ENCODE data around the gene DYRK1A. TPM values are rescaled to one million over a fixed set of nuclear protein-coding genes. Genes with fewer than 3 reads are reported as not detected.

Gene DYRK1A
- total RNA-seq = 10 to 100 TPM; 91.2 to 91.4 TPM

DNA sequence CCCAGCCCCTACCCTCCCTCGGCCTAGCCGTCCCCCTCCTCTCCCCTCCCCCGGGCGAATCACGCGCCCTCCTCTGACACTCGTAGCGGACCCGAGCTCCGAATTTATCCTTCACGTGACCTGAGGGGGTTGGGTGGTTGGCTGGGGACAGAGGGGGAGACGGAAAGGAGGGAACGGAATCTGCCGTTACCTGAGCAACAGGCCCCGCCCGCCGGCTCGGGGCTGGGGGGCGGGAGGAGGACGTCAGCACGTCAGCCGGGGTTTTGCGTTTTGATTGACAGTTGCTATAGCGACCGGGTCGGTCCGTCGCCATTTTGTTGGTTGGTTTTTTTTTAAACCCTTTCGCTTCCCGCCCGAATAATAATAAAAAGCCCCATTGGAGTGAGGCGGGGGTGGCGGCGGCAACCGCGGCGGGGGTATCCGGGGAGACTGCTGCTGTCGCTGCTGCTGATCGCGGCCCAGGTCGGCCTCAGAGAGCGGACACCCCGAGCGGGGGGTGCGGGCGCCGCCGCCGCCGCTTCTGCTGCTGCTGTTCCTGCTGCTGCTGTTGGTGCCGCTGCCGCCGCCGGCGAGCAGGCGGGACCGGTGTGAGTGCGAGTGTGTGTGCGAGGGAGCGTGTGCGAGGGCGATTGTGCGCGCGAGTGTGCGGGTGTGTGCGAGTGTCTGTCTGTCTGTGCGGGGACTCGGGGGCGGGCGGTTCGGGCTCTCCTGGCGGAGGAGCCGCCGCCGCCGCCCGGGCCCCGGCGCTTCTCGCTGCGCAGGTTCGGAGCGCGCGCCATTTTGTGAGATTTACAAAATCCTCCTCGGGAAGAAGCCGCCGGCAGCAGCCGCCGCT is at the start of gene DYRK1A:
Gene DYRK1A (plus strand): TSS at position 292 of the 835 bp plus-strand sequence. CDS start 53,602 bp downstream, outside the sequence.

Other genes starting within 250 kb of the DYRK1A start
- 10 to 100 TPM; 82.2 to 83.7 TPM for gene VPS26C, start 99.4 kb upstream of the DYRK1A start, total RNA-seq

Measured in activated naive CD4-positive, alpha-beta T cell treated with anti-CD3 and anti-CD28 coated beads, Interleukin-2, amount 10 ng/mL, durations not matched to agents 5 hours and 36 hours (primary cell).